Bronchial epithelial cell (primary cell): ENCODE data around the gene NUP88. TPM values are rescaled to one million over a fixed set of nuclear protein-coding genes. Genes with fewer than 3 reads are reported as not detected.

ENCODE experiments used
- DNase-seq: peaks from one replicate; pipeline ENCODE4 v3.0.0-alpha.2; 2010; ENCODE audit warnings: low read depth
- FAIRE-seq: peaks from 2 replicates; lab custom pipeline; 2011; peaks lifted over from hg19 to GRCh38; lab: Jason Lieb, UNC
- H3K27me3 ChIP-seq: 2 replicates; pipeline ENCODE4 v1.5.1; 2011; ENCODE audit warnings: low read length; ENCODE audit not compliant: control insufficient read depth, insufficient read depth
- H3K36me3 ChIP-seq: 2 replicates; pipeline ENCODE4 v1.5.1; 2011; ENCODE audit warnings: low read length; ENCODE audit not compliant: control insufficient read depth, insufficient read depth
- H3K4me3 ChIP-seq: 2 replicates; pipeline ENCODE4 v1.5.1; 2011; ENCODE audit warnings: mild to moderate bottlenecking, low read depth, low read length, control low read depth
- total RNA-seq: library from RNA; depleted of rRNA; stranded (reverse); fragments of >200 nt; gene quantifications from 2 replicates; pipeline ENCODE4 v1.2.1, GENCODE V29; 2014
- TF ChIP-seq, protein P1 (sequence below): IDR thresholded peaks from 2 replicates; pipeline ENCODE4 v1.5.1; 2011; ENCODE audit warnings: mild to moderate bottlenecking, moderate library complexity, low read length, control low read depth, inconsistent platforms; ENCODE audit not compliant: insufficient read depth, severe bottlenecking

The NUP88 gene
- total RNA-seq, 1 donor from 2014 or later, result 82.1 TPM

DNA sequence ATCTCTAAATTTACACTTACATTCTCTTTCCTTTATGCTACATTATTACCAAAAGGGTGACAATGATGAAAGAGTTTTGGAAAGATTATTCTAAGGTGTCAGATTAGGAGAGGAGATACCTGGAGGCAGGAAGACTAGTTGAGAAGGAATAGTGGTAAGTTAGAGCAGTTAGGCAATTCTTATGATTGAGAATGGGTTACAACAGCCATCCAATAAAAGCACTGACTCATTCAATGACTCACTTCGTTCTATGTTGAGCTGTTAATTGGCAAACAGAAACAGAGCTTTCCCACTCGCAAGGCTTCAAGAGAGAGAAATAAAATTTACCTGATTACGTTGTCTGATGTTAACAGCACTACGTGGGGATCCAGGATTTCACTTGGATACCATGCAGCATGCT is 5.8 kb downstream of the NUP88 start:
- TF ChIP-seq, protein P1, sequence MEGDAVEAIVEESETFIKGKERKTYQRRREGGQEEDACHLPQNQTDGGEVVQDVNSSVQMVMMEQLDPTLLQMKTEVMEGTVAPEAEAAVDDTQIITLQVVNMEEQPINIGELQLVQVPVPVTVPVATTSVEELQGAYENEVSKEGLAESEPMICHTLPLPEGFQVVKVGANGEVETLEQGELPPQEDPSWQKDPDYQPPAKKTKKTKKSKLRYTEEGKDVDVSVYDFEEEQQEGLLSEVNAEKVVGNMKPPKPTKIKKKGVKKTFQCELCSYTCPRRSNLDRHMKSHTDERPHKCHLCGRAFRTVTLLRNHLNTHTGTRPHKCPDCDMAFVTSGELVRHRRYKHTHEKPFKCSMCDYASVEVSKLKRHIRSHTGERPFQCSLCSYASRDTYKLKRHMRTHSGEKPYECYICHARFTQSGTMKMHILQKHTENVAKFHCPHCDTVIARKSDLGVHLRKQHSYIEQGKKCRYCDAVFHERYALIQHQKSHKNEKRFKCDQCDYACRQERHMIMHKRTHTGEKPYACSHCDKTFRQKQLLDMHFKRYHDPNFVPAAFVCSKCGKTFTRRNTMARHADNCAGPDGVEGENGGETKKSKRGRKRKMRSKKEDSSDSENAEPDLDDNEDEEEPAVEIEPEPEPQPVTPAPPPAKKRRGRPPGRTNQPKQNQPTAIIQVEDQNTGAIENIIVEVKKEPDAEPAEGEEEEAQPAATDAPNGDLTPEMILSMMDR, result no peak
- H3K27me3 ChIP-seq, result no peaks in the 10 kb centered on the region
- FAIRE-seq, result no peak
- peaks cover 13% of the 10 kb centered on the region for H3K36me3 ChIP-seq
- no peak overlapping the region for H3K4me3 ChIP-seq
- DNase-seq, result peak; percentile 97

GRCh38 chr17:5410594-5411272 is 8.7 kb downstream of the NUP88 start:
- no peak overlapping the region for H3K4me3 ChIP-seq
- TF ChIP-seq, protein P1, result no peak
- no peak for DNase-seq
- peaks cover 21% of the 10 kb centered on the region for H3K36me3 ChIP-seq
- FAIRE-seq, result no peak
- H3K27me3 ChIP-seq, result no peaks in the 10 kb centered on the region

- TF ChIP-seq, protein P1, result no peak
- DNase-seq (no peak), FAIRE-seq (no peak)
- peaks cover 30% of the 10 kb centered on the region for H3K36me3 ChIP-seq
- H3K27me3 ChIP-seq, result no peaks in the 10 kb centered on the region
- no peak overlapping the region for H3K4me3 ChIP-seq
Observed at GRCh38 chr17:5408186-5408585, 11.3 kb downstream of the NUP88 start.

DNA sequence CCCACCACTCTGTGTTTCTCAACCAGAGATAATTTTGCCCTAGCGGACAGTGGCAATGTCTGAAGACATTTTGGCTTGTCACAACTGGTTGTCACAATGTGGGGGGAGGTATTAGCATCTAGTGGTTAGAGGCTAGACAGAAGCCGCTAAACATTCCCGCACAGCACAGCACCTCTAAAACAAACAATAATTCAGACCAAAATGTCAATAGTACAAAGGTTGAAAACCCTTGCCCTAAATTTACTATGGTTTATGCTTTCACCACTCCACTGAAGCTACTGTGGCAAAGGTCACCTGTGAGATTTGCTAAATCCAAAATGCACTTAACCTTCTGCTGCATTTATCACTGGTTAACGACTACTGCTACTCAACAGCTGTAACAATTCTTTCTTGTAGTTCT is 14.1 kb downstream of the NUP88 start:
- H3K4me3 ChIP-seq, result no peak overlapping the region
- TF ChIP-seq, protein P1, result no peak
- DNase-seq (no peak), FAIRE-seq (no peak)
- peaks cover 24% of the 10 kb centered on the region for H3K36me3 ChIP-seq
- no peaks in the 10 kb centered on the region for H3K27me3 ChIP-seq

DNA sequence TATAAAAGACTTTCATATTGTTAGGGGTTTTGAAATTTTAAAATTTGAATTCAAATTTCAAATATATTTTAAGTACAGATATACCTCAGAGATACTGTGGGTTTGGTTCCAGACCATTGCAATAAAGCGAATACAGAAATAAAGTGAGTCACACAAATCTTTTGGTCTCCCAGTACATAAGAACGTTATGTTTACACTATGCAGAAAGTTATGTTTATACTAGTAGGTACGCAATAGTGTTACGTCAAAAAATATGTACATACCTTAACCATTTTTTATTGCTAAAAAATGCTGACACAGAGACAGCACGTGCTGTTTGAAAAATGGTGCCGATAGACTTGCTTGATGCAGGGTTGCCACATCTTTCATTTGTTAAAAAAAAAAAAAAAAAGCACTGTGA is 19.7 kb downstream of the NUP88 start:
- H3K36me3 ChIP-seq, result peaks cover 8% of the 10 kb centered on the region

More for the DNA sequence above, 19.7 kb downstream of the NUP88 start:
- TF ChIP-seq, protein P1, result no peak
- no peak for FAIRE-seq
- H3K4me3 ChIP-seq, result no peak overlapping the region
- DNase-seq, result no peak
- H3K27me3 ChIP-seq, result no peaks in the 10 kb centered on the region
